HCT116 (cell line): ENCODE measurements around the gene NFIA. TPM values are rescaled to one million over a fixed set of nuclear protein-coding genes. Genes with fewer than 3 reads are reported as not detected.

Experiments used
- ATAC-seq: fragments of 200-7000 bp; cut with Tn5 transposase; 2 replicates; pipeline ENCODE4 v1.9.1; 2020; ENCODE audit warnings: mild to moderate bottlenecking, moderate library complexity
- BruUV-seq: library from RNA; stranded (reverse); fragments of 400-500 nt; replicated peaks from 2 replicates; lab custom pipeline; 2021; lab: Mats Ljungman, UMichigan
- CTCF ChIA-PET: fragments of 300-600 bp; sonication (Branson Sonifier 250); formaldehyde crosslinking; loops from one replicate; lab custom pipeline; 2021; ENCODE audit warnings: antibody characterized with exemption; lab: Charles Lee
- POLR2A ChIA-PET: fragments of 300-600, 350-600 bp; sonication (Branson Sonifier 250); formaldehyde crosslinking; loops from one replicate; lab custom pipeline; 2021; ENCODE audit warnings: antibody characterized with exemption; lab: Charles Lee
- RAD21 ChIA-PET, 2 experiments: fragments of 300-600 bp; sonication (Branson Sonifier 250); formaldehyde crosslinking; loops; one replicate each; lab custom pipeline; 2023; ENCODE audit warnings: low total read pairs in 2 of 2; ENCODE audit not compliant: uncharacterized antibody in 2 of 2, unreplicated experiment in 2 of 2, low non-redundant PET in 1 of 2; lab: Charles Lee
- DNase-seq: peaks from one replicate; pipeline ENCODE4 v3.0.0-alpha.2; 2010; ENCODE audit warnings: low read depth, low spot score
- H2AFZ ChIP-seq: fragments of 200-600 bp; shearing (Covaris generic), sonication (generic); 2 replicates; pipeline ENCODE4 v1.6.1; 2017; ENCODE audit warnings: low read depth, mixed run types, mixed read lengths, antibody characterized with exemption, low read length; ENCODE audit not compliant: poor library complexity, severe bottlenecking
- H3K27ac ChIP-seq: 2 replicates; pipeline ENCODE4 v1.5.1; 2012; ENCODE audit warnings: low read depth, low read length
- H3K27me3 ChIP-seq: fragments of 200-600 bp; sonication (generic); 2 replicates; pipeline ENCODE4 v1.6.1; 2016; ENCODE audit warnings: mixed run types, low read length, mixed read lengths; ENCODE audit not compliant: insufficient read depth
- H3K36me3 ChIP-seq, 2 experiments: fragments of 200-500 bp in 1 of 2; fragments of 200-600 bp in 1 of 2; sonication (Bioruptor generic) in 1 of 2; sonication (generic) in 1 of 2; 2 replicates each; pipeline versions ENCODE4 v1.5.1 to v1.6.1; 2014 to 2016; ENCODE audit warnings: low read length in 2 of 2, inconsistent platforms in 1 of 2, mixed read lengths in 1 of 2, mixed run types in 1 of 2; ENCODE audit not compliant: insufficient read depth in 2 of 2, control insufficient read depth in 1 of 2
- H3K4me1 ChIP-seq, 2 experiments: fragments of 200-600 bp in 1 of 2; sonication (generic) in 1 of 2; 2 replicates each; pipeline versions ENCODE4 v1.5.1 to v1.6.1; 2012 to 2017; ENCODE audit warnings: low read length in 2 of 2, inconsistent platforms in 1 of 2, mild to moderate bottlenecking in 1 of 2, mixed read lengths in 1 of 2, mixed run types in 1 of 2, moderate library complexity in 1 of 2; ENCODE audit not compliant: insufficient read depth in 2 of 2, control insufficient read depth in 1 of 2
- H3K4me2 ChIP-seq: fragments of 200-600 bp; sonication (generic); 2 replicates; pipeline ENCODE4 v1.6.1; 2017; ENCODE audit warnings: mixed run types, low read length, mixed read lengths
- H3K4me3 ChIP-seq, 2 experiments: fragments of 200-600 bp in 1 of 2; sonication (generic) in 1 of 2; replicated peaks in 1 of 2; 2 replicates each; pipeline ENCODE4 v1.5.1; 2011 to 2016; ENCODE audit warnings: low read length in 2 of 2, control low read depth in 1 of 2, low read depth in 1 of 2, mild to moderate bottlenecking in 1 of 2, mixed read lengths in 1 of 2, mixed run types in 1 of 2
- H3K79me2 ChIP-seq: fragments of 200-600 bp; sonication (generic); 2 replicates; pipeline ENCODE4 v1.6.1; 2017; ENCODE audit warnings: mild to moderate bottlenecking, mixed run types, low read length, moderate library complexity, mixed read lengths; ENCODE audit not compliant: insufficient read depth
- H3K9ac ChIP-seq: fragments of 200-600 bp; sonication (generic); 2 replicates; pipeline ENCODE4 v1.6.1; 2016; ENCODE audit warnings: low read length, mixed read lengths
- H3K9me2 ChIP-seq: fragments of 200-600 bp; sonication (generic), shearing (Covaris generic); 2 replicates; pipeline ENCODE4 v1.6.1; 2017; ENCODE audit warnings: mixed run types, mild to moderate bottlenecking, moderate library complexity; ENCODE audit not compliant: insufficient read depth
- H3K9me3 ChIP-seq, 2 experiments: fragments of 200-500 bp in 1 of 2; fragments of 200-600 bp in 1 of 2; sonication (Bioruptor generic) in 1 of 2; sonication (generic) in 1 of 2; 2 replicates each; pipeline ENCODE4 v1.6.1; 2014 to 2017; ENCODE audit warnings: low read length in 2 of 2, mixed read lengths in 2 of 2, inconsistent platforms in 1 of 2, low read depth in 1 of 2, mild to moderate bottlenecking in 1 of 2, mixed run types in 1 of 2, moderate library complexity in 1 of 2; ENCODE audit not compliant: control insufficient read depth in 1 of 2, insufficient read depth in 1 of 2
- H4K20me1 ChIP-seq: fragments of 200-600 bp; sonication (generic), shearing (Covaris generic); 2 replicates; pipeline ENCODE4 v1.6.1; 2017; ENCODE audit warnings: mixed run types, mild to moderate bottlenecking, moderate library complexity; ENCODE audit not compliant: insufficient read depth
- CBX3 ChIP-seq: IDR thresholded peaks from 2 replicates; pipeline ENCODE4 v1.6.1; 2012; ENCODE audit warnings: low read depth
- EGR1 ChIP-seq: IDR thresholded peaks from 2 replicates; pipeline ENCODE4 v1.6.1; 2012; ENCODE audit warnings: low read depth
- ELF1 ChIP-seq: IDR thresholded peaks from 2 replicates; pipeline ENCODE4 v1.6.1; 2012; ENCODE audit warnings: low read depth, borderline replicate concordance
- EZH2 ChIP-seq: fragments of 200-600 bp; sonication (generic); IDR thresholded peaks from 2 replicates; pipeline ENCODE4 v1.6.1; 2017; ENCODE audit warnings: antibody characterized with exemption, mixed run types
- FOSL1 ChIP-seq: IDR thresholded peaks from 2 replicates; pipeline ENCODE4 v1.6.1; 2012; ENCODE audit warnings: low read depth
- JUND ChIP-seq: IDR thresholded peaks from 2 replicates; pipeline ENCODE4 v1.6.1; 2012
- POLR2A ChIP-seq: IDR thresholded peaks from 2 replicates; pipeline ENCODE4 v1.7.0; 2011; ENCODE audit warnings: borderline replicate concordance; ENCODE audit not compliant: insufficient read depth, insufficient read length; ENCODE audit errors: extremely low read depth
- POLR2AphosphoS5 ChIP-seq: IDR thresholded peaks from 2 replicates; pipeline ENCODE4 v1.6.1; 2011; ENCODE audit warnings: mild to moderate bottlenecking, low read depth, low read length, moderate library complexity
- RAD21 ChIP-seq: IDR thresholded peaks from 2 replicates; pipeline ENCODE4 v1.6.1; 2012; ENCODE audit warnings: low read depth, mild to moderate bottlenecking
- REST ChIP-seq: IDR thresholded peaks from 2 replicates; pipeline ENCODE4 v1.6.1; 2012; ENCODE audit warnings: low read depth
- SP1 ChIP-seq: IDR thresholded peaks from 2 replicates; pipeline ENCODE4 v1.6.1; 2012; ENCODE audit warnings: low read depth
- TCF7L2 ChIP-seq: IDR thresholded peaks from 2 replicates; pipeline ENCODE4 v1.7.0; 2011; ENCODE audit warnings: borderline replicate concordance, inconsistent platforms; ENCODE audit not compliant: insufficient read depth, insufficient read length; ENCODE audit errors: extremely low read depth
- YY1 ChIP-seq: IDR thresholded peaks from 2 replicates; pipeline ENCODE4 v1.6.1; 2011; ENCODE audit warnings: low read length, low read depth, moderate library complexity, mild to moderate bottlenecking; ENCODE audit not compliant: insufficient replicate concordance; ENCODE audit errors: extremely low read depth
- ZNF274 ChIP-seq: fragments of 200-500 bp; sonication (Bioruptor generic); IDR thresholded peaks from 2 replicates; pipeline ENCODE4 v1.6.1; 2014; ENCODE audit warnings: mild to moderate bottlenecking, low read depth, low read length, inconsistent platforms
- intact Hi-C: fragments of 100-400 bp; cut with micrococcal nuclease; formaldehyde crosslinking; loops from 2 replicates; pipeline ENCODE4 v1.10.0; 2022
- total RNA-seq: library from RNA; stranded (reverse); gene quantifications from one replicate; pipeline ENCODE4 v1.2.1, GENCODE V29; 2021; ENCODE audit not compliant: unreplicated experiment
- TF ChIP-seq, protein P1 (sequence below): IDR thresholded peaks from 2 replicates; pipeline ENCODE4 v1.6.1; 2012
- TF ChIP-seq, protein P2 (sequence below), 3 experiments: fragments of 200-600 bp in 1 of 3; sonication (generic) in 1 of 3; IDR thresholded peaks in 2 of 3; conservative IDR thresholded peaks in 1 of 3; 2 replicates each; pipeline ENCODE4 v1.5.1; 2012 to 2017; ENCODE audit warnings: low read depth in 2 of 3, low read length in 2 of 3, antibody characterized with exemption in 1 of 3, borderline replicate concordance in 1 of 3, control low read depth in 1 of 3, mild to moderate bottlenecking in 1 of 3, mixed read lengths in 1 of 3, mixed run types in 1 of 3, moderate library complexity in 1 of 3; ENCODE audit not compliant: insufficient read depth in 1 of 3

Gene NFIA
- total RNA-seq, 1 experiment from 2014 or later = 17.2 TPM

DNA sequence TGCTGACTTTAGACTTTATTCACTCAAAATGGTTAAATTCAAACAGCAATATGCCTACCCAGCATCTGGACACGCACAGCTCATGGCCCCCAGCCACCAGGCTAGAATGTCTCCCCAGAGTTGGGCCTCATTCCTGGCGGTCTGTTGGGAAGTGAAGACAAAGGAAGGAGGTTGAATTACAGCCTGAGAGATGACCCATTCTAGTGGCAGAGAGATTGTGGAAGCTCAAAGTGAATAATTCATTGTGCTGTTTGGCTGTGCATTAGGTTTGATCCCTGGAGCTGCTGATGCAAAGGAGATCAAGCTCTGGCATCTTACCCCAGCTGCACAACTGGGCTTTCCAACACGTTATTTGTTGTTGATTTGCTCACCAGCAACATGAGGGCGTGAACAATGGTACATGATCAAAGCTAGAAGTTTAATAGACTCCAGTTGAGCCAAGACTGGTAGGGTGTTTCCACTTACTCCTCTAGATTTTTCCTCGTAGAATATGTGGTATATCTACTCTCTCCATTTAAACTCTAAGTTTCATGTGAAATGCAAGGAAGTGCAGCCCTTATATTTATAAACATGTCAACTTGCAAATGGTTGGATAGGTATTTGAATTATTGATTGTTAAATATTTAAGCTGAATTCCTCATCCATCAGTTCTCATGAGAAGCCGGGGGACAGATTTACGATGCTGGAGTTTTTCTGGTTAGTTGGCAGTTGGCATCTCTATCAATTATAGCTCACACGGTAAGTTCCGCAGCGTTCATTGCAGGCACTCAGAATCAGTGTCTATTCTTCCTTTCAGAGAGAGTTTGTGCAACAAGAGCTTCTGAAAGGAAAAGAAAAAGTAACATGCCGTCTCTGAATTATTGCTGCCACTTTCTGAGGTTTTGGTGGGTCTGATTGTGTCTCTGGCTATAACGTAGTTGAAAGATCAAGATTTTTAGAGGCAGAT lies 419.9 kb downstream of the NFIA start:
- ChIA-PET POLR2A (interaction anchor here (0.6 kb wide), 1 partner anchor 123 kb away, joined by 3 read pairs; no protein-coding TSS in a partner anchor), RAD21 (no interaction called here), CTCF (no interaction called here)
- H3K79me2 ChIP-seq = no peaks in the 10 kb centered on the region
- ATAC-seq (no peak), DNase-seq (no peak)
- intact Hi-C loops = no loop called here
- no peaks in the 10 kb centered on the region for H4K20me1 ChIP-seq
- no peaks in the 10 kb centered on the region for H3K9me3 ChIP-seq
- H3K4me1 ChIP-seq = no peaks in the 10 kb centered on the region
- no peak overlapping the region for H3K4me2 ChIP-seq
- H3K27ac ChIP-seq = no peak overlapping the region
- no peak overlapping the region for H3K4me3 ChIP-seq
- H3K36me3 ChIP-seq = no peaks in the 10 kb centered on the region
- H2AFZ ChIP-seq = no peak overlapping the region
- no peaks in the 10 kb centered on the region for H3K9me2 ChIP-seq
- no TSS peak for BruUV-seq
- H3K27me3 ChIP-seq = no peaks in the 10 kb centered on the region
- TF ChIP-seq ELF1 = no peak
- TF ChIP-seq TCF7L2 = no peak
- no peak for TF ChIP-seq POLR2AphosphoS5
- no peak for TF ChIP-seq ZNF274
- TF ChIP-seq EGR1 = no peak
- no peak for TF ChIP-seq RAD21
- no peak for TF ChIP-seq SP1
- TF ChIP-seq REST = no peak
- no peak for TF ChIP-seq FOSL1
- TF ChIP-seq JUND = no peak
- TF ChIP-seq, protein P1, sequence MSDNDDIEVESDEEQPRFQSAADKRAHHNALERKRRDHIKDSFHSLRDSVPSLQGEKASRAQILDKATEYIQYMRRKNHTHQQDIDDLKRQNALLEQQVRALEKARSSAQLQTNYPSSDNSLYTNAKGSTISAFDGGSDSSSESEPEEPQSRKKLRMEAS = no peak
- TF ChIP-seq POLR2A = no peak
- TF ChIP-seq EZH2 = no peak
- no peak for TF ChIP-seq YY1
- no peak for TF ChIP-seq CBX3
- TF ChIP-seq, protein P2, sequence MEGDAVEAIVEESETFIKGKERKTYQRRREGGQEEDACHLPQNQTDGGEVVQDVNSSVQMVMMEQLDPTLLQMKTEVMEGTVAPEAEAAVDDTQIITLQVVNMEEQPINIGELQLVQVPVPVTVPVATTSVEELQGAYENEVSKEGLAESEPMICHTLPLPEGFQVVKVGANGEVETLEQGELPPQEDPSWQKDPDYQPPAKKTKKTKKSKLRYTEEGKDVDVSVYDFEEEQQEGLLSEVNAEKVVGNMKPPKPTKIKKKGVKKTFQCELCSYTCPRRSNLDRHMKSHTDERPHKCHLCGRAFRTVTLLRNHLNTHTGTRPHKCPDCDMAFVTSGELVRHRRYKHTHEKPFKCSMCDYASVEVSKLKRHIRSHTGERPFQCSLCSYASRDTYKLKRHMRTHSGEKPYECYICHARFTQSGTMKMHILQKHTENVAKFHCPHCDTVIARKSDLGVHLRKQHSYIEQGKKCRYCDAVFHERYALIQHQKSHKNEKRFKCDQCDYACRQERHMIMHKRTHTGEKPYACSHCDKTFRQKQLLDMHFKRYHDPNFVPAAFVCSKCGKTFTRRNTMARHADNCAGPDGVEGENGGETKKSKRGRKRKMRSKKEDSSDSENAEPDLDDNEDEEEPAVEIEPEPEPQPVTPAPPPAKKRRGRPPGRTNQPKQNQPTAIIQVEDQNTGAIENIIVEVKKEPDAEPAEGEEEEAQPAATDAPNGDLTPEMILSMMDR (IDR thresholded peaks at IDR 0.05 in 2 of 3, conservative IDR thresholded peaks at IDR 0.05 in 1 of 3; ENCODE audit: borderline replicate concordance in 1 of 3, insufficient read depth in 1 of 3, low read depth in 2 of 3, low read length in 2 of 3) = no peak
- no peak overlapping the region for H3K9ac ChIP-seq
